Muscle of leg (tissue), 11 donors: ENCODE data around the gene SCN4A. TPM values are rescaled to one million over a fixed set of nuclear protein-coding genes. Genes with fewer than 3 reads are reported as not detected.

Source experiments
- DNase-seq: peaks from one replicate; pipeline ENCODE4 v3.0.0; 2013
- H3K27ac ChIP-seq: one replicate; pipeline ENCODE4 v1.5.1; 2013; ENCODE audit warnings: mild to moderate bottlenecking, low read length, control low read depth
- H3K27me3 ChIP-seq: one replicate; pipeline ENCODE4 v1.6.1; 2013; ENCODE audit warnings: low read length; ENCODE audit not compliant: control insufficient read depth, insufficient read depth
- H3K36me3 ChIP-seq: one replicate; pipeline ENCODE4 v1.6.1; 2013; ENCODE audit warnings: low read length; ENCODE audit not compliant: control insufficient read depth, insufficient read depth
- H3K4me1 ChIP-seq: one replicate; pipeline ENCODE4 v1.6.1; 2013; ENCODE audit warnings: low read length; ENCODE audit not compliant: control insufficient read depth, insufficient read depth
- H3K4me3 ChIP-seq: one replicate; pipeline ENCODE4 v1.5.1; 2013; ENCODE audit warnings: low read length, control low read depth
- H3K9me3 ChIP-seq: replicated peaks from 2 replicates; pipeline ENCODE4 v1.6.1; 2013; ENCODE audit warnings: low read depth, low read length; ENCODE audit not compliant: control insufficient read depth
- WGBS: methylation state at CpG from one replicate; pipeline ENCODE4 v1.1.5; 2013; ENCODE audit warnings: missing lambda C conversion rate; ENCODE audit not compliant: insufficient coverage; 5-methylcytosine and 5-hydroxymethylcytosine counted together
- polyA plus RNA-seq, 8 donors: library from polyadenylated mRNA; unstranded; fragments of 120-200 nt; gene quantifications; one replicate each; pipeline versions ENCODE4 v1.2.1 to v1.2.3, GENCODE V29; 2013; ENCODE audit warnings: inconsistent platforms in 1 of 8, low replicate concordance in 1 of 8; ENCODE audit not compliant: insufficient read length in 8 of 8, insufficient read depth in 1 of 8
- total RNA-seq: library from RNA; stranded (reverse); fragments of 120-200 nt; gene quantifications from one replicate; pipeline ENCODE4 v1.2.4, GENCODE V29; 2013

Gene SCN4A
- total and polyA plus RNA-seq, 9 donors, result 16.3 to 46.8 (median 36.7) TPM

- Histone ChIP-seq H3K27ac (peak overlapping the region; percentile 47), H3K27me3 (peaks cover 9% of the 10 kb centered on the region), H3K36me3 (peaks cover 5% of the 10 kb centered on the region), H3K4me1 (peaks cover 52% of the 10 kb centered on the region), H3K4me3 (no peak overlapping the region), H3K9me3 (no peaks in the 10 kb centered on the region)
- DNase-seq, result no peak
- 61% methylated on average over 8 of the region's 14 CpGs for WGBS
Measured at GRCh38 chr17:64001763-64002529, 29.2 kb upstream of the SCN4A start.

- H3K4me1 ChIP-seq, result peaks cover 47% of the 10 kb centered on the region
- H3K27me3 ChIP-seq, result peaks cover 9% of the 10 kb centered on the region
- H3K9me3 ChIP-seq, result no peaks in the 10 kb centered on the region
- no peak for DNase-seq
- no peak overlapping the region for H3K4me3 ChIP-seq
- H3K36me3 ChIP-seq, result peaks cover 5% of the 10 kb centered on the region
- WGBS, result 100% methylated on average over 1 of the region's 7 CpGs
- H3K27ac ChIP-seq, result peak overlapping the region; percentile 47
Measured at GRCh38 chr17:64001091-64001579, 28.4 kb upstream of the SCN4A start.

GRCh38 chr17:63999680-64000531, 27.2 kb upstream of the SCN4A start:
- Histone ChIP-seq H3K27me3 (peaks cover 9% of the 10 kb centered on the region), H3K27ac (no peak overlapping the region), H3K9me3 (no peaks in the 10 kb centered on the region), H3K4me1 (peaks cover 35% of the 10 kb centered on the region), H3K36me3 (peaks cover 1% of the 10 kb centered on the region), H3K4me3 (no peak overlapping the region)
- no peak for DNase-seq
- 82% methylated on average over 17 of the region's 25 CpGs for WGBS

- Histone ChIP-seq H3K4me1 (peaks cover 33% of the 10 kb centered on the region), H3K36me3 (no peaks in the 10 kb centered on the region), H3K27me3 (peaks cover 9% of the 10 kb centered on the region), H3K27ac (no peak overlapping the region), H3K9me3 (no peaks in the 10 kb centered on the region), H3K4me3 (peak overlapping the region; percentile 69)
- 20% methylated on average over 28 of the region's 33 CpGs for WGBS
- DNase-seq, result no peak
Measured at GRCh38 chr17:63998721-63999679, 26.3 kb upstream of the SCN4A start.

- H3K4me3 ChIP-seq, result peak within 1 kb of the TSS; percentile 69
- H3K27me3 ChIP-seq, result peaks cover 9% of the 10 kb centered on the region
- H3K27ac ChIP-seq, result peak within 1 kb of the TSS; percentile 90
- H3K9me3 ChIP-seq, result no peaks in the 10 kb centered on the region
- WGBS, result under 1% methylated on average over 32 of the region's 43 CpGs
- no peaks in the 10 kb centered on the region for H3K36me3 ChIP-seq
- peak; percentile 81 for DNase-seq
- peaks cover 33% of the 10 kb centered on the region for H3K4me1 ChIP-seq
Measured at GRCh38 chr17:63998050-63998720, 25.5 kb upstream of the SCN4A start, which contains the start of gene PRR29. Gene PRR29, plus strand, starts transcription at chr17:63998351. Its CDS starts 14 bp downstream, at chr17:63998365.

GRCh38 chr17:63997341-63998048, 24.8 kb upstream of the SCN4A start:
- H3K36me3 ChIP-seq, result no peaks in the 10 kb centered on the region
- H3K9me3 ChIP-seq, result no peaks in the 10 kb centered on the region
- peak overlapping the region; percentile 90 for H3K27ac ChIP-seq
- 10% methylated on average over 16 of the region's 19 CpGs for WGBS
- peaks cover 33% of the 10 kb centered on the region for H3K4me1 ChIP-seq
- DNase-seq, result peak; percentile 73
- peaks cover 11% of the 10 kb centered on the region for H3K27me3 ChIP-seq
- peak overlapping the region; percentile 69 for H3K4me3 ChIP-seq

- 96% methylated on average over 7 of the region's 11 CpGs for WGBS
- Histone ChIP-seq H3K4me3 (no peak overlapping the region), H3K9me3 (no peaks in the 10 kb centered on the region), H3K27me3 (peaks cover 12% of the 10 kb centered on the region), H3K27ac (peak overlapping the region; percentile 90), H3K36me3 (no peaks in the 10 kb centered on the region), H3K4me1 (peaks cover 27% of the 10 kb centered on the region)
- DNase-seq, result no peak
Measured at GRCh38 chr17:63996430-63997182, 23.9 kb upstream of the SCN4A start.

- H3K9me3 ChIP-seq, result no peaks in the 10 kb centered on the region
- H3K4me3 ChIP-seq, result no peak overlapping the region
- H3K36me3 ChIP-seq, result no peaks in the 10 kb centered on the region
- no peak overlapping the region for H3K27ac ChIP-seq
- H3K4me1 ChIP-seq, result peaks cover 26% of the 10 kb centered on the region
- WGBS, result 54% methylated on average over 1 of the region's 5 CpGs
- DNase-seq, result no peak
- H3K27me3 ChIP-seq, result peaks cover 12% of the 10 kb centered on the region
Measured at GRCh38 chr17:63995626-63996025, 22.9 kb upstream of the SCN4A start.
